ENCODE data around the gene KTI12. TPM values are rescaled to one million over a fixed set of nuclear protein-coding genes. Genes with fewer than 3 reads are reported as not detected.
"Not testable (repeated sequence)": the region's sequence is repeated elsewhere in the genome, so short reads cannot be mapped to it uniquely, and the experiment has no call there.

The KTI12 gene
- total RNA-seq, 6 experiments from 2014 or later: 2.9 to 7.5 (median 4.2) TPM

DNA sequence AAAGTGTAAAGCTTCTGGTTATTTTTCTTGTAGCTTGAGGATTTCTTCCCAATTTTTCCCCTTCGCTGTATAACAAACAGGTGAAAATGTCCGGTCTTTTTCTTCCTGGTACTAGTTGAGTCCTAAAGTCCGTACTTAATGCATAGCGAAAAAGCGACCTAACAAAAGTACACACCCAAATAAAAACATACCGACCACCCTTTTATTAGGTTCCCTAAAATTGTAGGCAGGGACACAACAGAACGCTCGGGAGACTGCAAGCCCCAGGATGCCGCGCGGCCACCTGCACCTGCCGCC, 22.2 kb upstream of the KTI12 start:
- Histone ChIP-seq H3K4me1 (peaks cover 0 to 20% (median 7%) of the 10 kb centered on the region in 4 donors), H3K9me3 (no peaks in the 10 kb centered on the region), H3K36me3 (peaks cover 0 to 7% (median 2%) of the 10 kb centered on the region in 4 donors), H3K4me3 (peak overlapping the region; percentile 84 to 91 (median 88)), H3K27me3 (no peaks in the 10 kb centered on the region), H3K27ac (peak overlapping the region; percentile 86 to 92 (median 88))
- intact Hi-C loops (cut with DNase I): no loop called here
- ATAC-seq: no peak
- TF ChIP-seq, protein P1, sequence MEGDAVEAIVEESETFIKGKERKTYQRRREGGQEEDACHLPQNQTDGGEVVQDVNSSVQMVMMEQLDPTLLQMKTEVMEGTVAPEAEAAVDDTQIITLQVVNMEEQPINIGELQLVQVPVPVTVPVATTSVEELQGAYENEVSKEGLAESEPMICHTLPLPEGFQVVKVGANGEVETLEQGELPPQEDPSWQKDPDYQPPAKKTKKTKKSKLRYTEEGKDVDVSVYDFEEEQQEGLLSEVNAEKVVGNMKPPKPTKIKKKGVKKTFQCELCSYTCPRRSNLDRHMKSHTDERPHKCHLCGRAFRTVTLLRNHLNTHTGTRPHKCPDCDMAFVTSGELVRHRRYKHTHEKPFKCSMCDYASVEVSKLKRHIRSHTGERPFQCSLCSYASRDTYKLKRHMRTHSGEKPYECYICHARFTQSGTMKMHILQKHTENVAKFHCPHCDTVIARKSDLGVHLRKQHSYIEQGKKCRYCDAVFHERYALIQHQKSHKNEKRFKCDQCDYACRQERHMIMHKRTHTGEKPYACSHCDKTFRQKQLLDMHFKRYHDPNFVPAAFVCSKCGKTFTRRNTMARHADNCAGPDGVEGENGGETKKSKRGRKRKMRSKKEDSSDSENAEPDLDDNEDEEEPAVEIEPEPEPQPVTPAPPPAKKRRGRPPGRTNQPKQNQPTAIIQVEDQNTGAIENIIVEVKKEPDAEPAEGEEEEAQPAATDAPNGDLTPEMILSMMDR (IDR thresholded peaks at IDR 0.05): no peak
- TF ChIP-seq POLR2A (IDR thresholded peaks at IDR 0.05): no peak
- DNase-seq: no peak
- WGBS (ENCODE audit: insufficient coverage, low coverage, low lambda C conversion rate, missing lambda C conversion rate): under 1% methylated on average over 9 of the region's 12 CpGs

DNA sequence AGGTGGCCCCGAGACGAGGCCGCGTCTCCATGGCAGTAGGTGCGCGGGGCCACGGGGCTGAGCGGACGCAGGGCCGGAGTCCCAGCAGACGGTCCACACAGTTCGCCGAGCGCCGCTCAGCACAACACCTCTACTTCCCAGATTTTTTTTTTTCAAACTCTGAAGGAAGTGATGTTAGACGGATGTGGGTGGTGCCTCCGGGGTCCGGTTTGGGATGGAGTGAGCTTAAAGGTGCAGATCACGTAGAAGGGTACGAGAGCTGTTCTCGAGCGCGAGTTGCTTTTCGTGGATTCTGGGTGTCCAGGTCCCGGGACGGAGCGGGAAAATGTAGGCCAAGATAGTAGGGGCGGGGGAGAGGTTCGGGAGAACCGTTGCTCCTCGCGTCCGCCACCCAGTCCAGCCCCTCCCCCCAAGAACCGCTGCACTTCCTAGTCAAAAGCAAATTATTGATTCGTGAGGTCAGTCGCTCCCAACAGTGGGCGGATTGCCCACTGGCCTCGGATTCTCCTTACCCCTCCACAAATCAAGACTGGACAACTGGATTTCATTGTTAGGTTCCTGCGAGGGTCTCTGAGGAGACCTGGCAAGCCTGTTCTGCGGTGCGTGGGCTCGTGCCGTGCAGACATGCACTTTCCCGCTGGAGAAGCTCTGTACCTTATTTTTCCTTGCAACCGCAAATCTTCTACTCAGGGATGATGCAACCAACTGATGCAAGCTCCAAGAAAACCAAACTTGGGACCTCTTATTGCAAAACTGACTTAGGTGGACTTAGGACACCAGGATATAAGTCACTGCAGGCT, 21.7 kb upstream of the KTI12 start, which contains the start of gene TXNDC12:
TSS of gene TXNDC12 (minus strand) at position 126 of the 800 bp plus-strand sequence. CDS start at position 31, 95 bp downstream.
- H3K27me3 ChIP-seq: no peaks in the 10 kb centered on the region
- intact Hi-C loops (cut with DNase I): no loop called here
- H3K9me3 ChIP-seq: no peaks in the 10 kb centered on the region
- H3K36me3 ChIP-seq: peaks cover 0 to 4% (median 0%) of the 10 kb centered on the region in 4 donors
- H3K27ac ChIP-seq: peak within 1 kb of the TSS; percentile 86 to 92 (median 88)
- peak; percentile 90 for TF ChIP-seq POLR2A (IDR thresholded peaks at IDR 0.05)
- TF ChIP-seq, protein P1 (IDR thresholded peaks at IDR 0.05): no peak
- peak within 1 kb of the TSS; percentile 84 to 91 (median 88) for H3K4me3 ChIP-seq
- ATAC-seq: peak; percentile 83 to 89 (median 84)
- peaks cover 0 to 20% (median 7%) of the 10 kb centered on the region in 4 donors for H3K4me1 ChIP-seq
- DNase-seq: peak; percentile 85 to 91 (median 90)
- WGBS (ENCODE audit: insufficient coverage, low coverage, low lambda C conversion rate, missing lambda C conversion rate): 1% methylated on average over 31 of the region's 45 CpGs

DNA sequence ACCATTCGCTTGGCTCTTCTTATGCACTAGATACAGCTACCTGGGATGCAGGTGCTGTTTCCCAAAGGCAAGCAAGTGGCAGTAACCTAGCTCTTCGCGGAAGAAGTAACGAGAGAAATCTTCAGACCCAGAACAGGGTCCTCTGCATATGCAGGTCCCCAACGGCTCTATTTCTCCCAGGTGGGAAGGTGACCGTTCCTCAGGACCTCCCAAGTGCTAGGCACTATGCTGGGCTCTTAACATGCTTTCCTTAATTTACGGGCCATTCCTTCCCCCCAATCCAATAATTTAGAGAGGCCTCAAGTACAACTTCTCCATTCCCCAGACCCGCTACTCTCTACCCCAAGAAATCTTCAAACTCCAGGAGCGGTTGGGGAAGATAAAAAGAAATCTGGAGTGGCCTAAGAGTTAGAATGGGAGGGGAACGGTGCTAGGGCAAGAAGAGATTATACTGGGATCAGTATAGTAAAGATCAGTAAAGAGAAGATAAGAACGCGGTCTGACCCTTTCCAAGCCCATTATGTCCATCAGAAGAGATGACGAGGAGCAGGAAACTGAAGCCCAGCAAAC, 21.0 kb upstream of the KTI12 start:
- WGBS (ENCODE audit: insufficient coverage, low coverage, low lambda C conversion rate, missing lambda C conversion rate): 2% methylated on average over 9 of the region's 13 CpGs
- intact Hi-C loops (cut with DNase I): no loop called here
- no peak for DNase-seq

DNA sequence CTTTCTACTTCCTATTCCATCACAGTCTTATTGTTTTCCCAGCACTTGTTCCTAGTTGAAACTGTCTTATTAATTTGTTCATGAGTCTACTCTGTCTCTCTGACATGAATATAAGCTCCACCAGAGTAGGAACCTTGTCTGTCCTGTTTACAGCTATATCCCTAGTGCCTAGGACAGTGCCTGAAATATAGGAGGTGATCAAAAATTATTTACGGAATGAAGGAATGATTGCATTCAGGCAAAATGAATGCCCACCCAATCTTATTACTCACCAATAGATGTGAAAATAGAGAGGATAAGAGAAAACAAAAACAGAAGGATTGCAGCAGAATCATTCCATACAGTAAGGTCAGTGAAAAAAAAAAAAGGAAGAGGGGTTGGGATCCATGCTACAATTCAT, 20.3 kb upstream of the KTI12 start:
- Histone ChIP-seq H3K36me3 (no peaks in the 10 kb centered on the region), H3K4me3 (peak overlapping the region in 1 of 3 donors; percentile 88), H3K27me3 (no peaks in the 10 kb centered on the region), H3K9me3 (no peaks in the 10 kb centered on the region), H3K4me1 (peaks cover 0 to 20% (median 7%) of the 10 kb centered on the region in 4 donors), H3K27ac (no peak overlapping the region)
- 94% methylated on average over 1 of the region's 1 CpG for WGBS (ENCODE audit: insufficient coverage, low coverage, low lambda C conversion rate, missing lambda C conversion rate)
- TF ChIP-seq, protein P1 (IDR thresholded peaks at IDR 0.05): no peak
- intact Hi-C loops (cut with DNase I): no loop called here
- no peak for DNase-seq
- ATAC-seq: no peak

More for the DNA sequence above, 21.0 kb upstream of the KTI12 start:
- H3K4me3 ChIP-seq: peak overlapping the region; percentile 84 to 91 (median 88)
- H3K27me3 ChIP-seq: no peaks in the 10 kb centered on the region
- TF ChIP-seq POLR2A (IDR thresholded peaks at IDR 0.05): no peak
- TF ChIP-seq, protein P1 (IDR thresholded peaks at IDR 0.05): no peak
- H3K27ac ChIP-seq: peak overlapping the region; percentile 86 to 92 (median 88)
- H3K36me3 ChIP-seq: peaks cover 0 to under 1% (median 0%) of the 10 kb centered on the region in 4 donors
- no peaks in the 10 kb centered on the region for H3K9me3 ChIP-seq
- H3K4me1 ChIP-seq: peaks cover 0 to 20% (median 7%) of the 10 kb centered on the region in 4 donors
- no peak for ATAC-seq

DNA sequence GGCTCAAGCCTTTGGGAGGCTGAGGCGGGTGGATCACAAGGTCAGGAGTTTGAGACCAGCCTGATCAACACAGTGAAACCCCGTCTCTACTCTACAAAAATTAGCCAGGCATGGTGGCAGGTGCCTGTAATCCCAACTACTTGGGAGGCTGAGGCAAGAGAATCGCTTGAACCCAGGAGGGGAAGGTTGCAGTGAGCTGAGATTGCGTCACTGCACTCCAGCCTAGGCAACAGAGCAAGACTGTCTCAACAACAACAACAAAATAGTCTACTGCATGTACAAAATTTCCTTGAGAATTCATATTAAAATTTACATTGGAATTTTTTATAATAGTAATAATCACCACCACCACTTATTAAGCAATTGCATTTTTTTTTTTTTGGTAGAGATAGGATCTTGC, 15.7 kb upstream of the KTI12 start:
- H3K27me3 ChIP-seq; intact Hi-C loops (cut with DNase I); H3K27ac ChIP-seq; H3K4me1 ChIP-seq; ATAC-seq; DNase-seq; H3K4me3 ChIP-seq; H3K36me3 ChIP-seq; H3K9me3 ChIP-seq: not testable (repeated sequence)
- 93% methylated on average over 2 of the region's 4 CpGs for WGBS (ENCODE audit: insufficient coverage, low coverage, low lambda C conversion rate, missing lambda C conversion rate)

DNA sequence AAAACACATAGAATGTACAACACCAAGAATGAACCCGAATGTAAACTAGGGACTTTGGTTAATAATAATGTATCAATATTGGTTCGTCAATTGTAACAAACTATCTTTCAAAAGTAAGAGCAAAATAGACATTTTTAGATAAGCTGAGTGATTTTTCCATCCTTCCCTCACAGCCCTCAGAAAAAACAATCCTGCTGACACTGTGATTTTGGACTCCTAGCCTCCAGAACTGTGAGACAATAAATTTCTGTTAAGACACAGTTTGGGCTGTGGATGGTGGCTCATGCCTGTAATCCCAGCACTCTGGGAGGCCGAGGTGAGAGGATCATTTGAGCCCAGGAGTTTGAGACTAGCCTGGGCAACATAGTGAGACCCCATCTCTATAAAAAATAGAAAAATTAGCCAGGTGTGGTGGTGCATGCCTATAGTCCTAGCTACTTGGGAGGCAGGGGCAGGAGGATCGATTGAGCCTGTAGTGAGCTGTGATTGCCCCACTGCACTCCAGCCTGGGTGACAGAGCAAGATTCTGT, 12.1 kb upstream of the KTI12 start:
- H3K4me1 ChIP-seq; DNase-seq; H3K27ac ChIP-seq; H3K36me3 ChIP-seq; ATAC-seq; intact Hi-C loops (cut with DNase I); H3K9me3 ChIP-seq; H3K4me3 ChIP-seq; H3K27me3 ChIP-seq: not testable (repeated sequence)
- 95% methylated on average over 3 of the region's 4 CpGs for WGBS (ENCODE audit: insufficient coverage, low coverage, low lambda C conversion rate, missing lambda C conversion rate)
